A673 (cell line): Measurements from ENCODE around the gene DCLK2. TPM values are rescaled to one million over a fixed set of nuclear protein-coding genes. Genes with fewer than 3 reads are reported as not detected.

Source experiments
- BruUV-seq: library from RNA; stranded (reverse); fragments of 400-500 nt; replicated peaks from 2 replicates; lab custom pipeline; 2021; lab: Mats Ljungman, UMichigan
- CTCF ChIA-PET: fragments of 300-600 bp; sonication (Branson Sonifier 250); formaldehyde crosslinking; loops from one replicate; lab custom pipeline; 2022; ENCODE audit warnings: antibody characterized with exemption; lab: Charles Lee
- POLR2A ChIA-PET: fragments of 300-600 bp; sonication (Branson Sonifier 250); formaldehyde crosslinking; loops from one replicate; lab custom pipeline; 2022; ENCODE audit warnings: antibody characterized with exemption; ENCODE audit not compliant: low non-redundant PET; lab: Charles Lee
- DNase-seq: peaks from one replicate; pipeline ENCODE4 v3.0.0-alpha.2; 2015; ENCODE audit warnings: low spot score
- H3K27ac ChIP-seq: fragments of 200-600 bp; sonication (generic); 2 replicates; pipeline ENCODE4 v1.5.1; 2016; ENCODE audit warnings: mixed run types, low read depth, mild to moderate bottlenecking, mixed read lengths, antibody characterized with exemption, low read length; ENCODE audit not compliant: poor library complexity, severe bottlenecking
- H3K27me3 ChIP-seq: fragments of 200-600 bp; sonication (generic); replicated peaks from 2 replicates; pipeline ENCODE4 v1.6.1; 2017; ENCODE audit warnings: mixed run types, low read depth, mild to moderate bottlenecking, mixed read lengths, antibody characterized with exemption, low read length; ENCODE audit not compliant: insufficient read depth, poor library complexity
- H3K36me3 ChIP-seq: fragments of 200-600 bp; sonication (generic); 2 replicates; pipeline ENCODE4 v1.6.1; 2016; ENCODE audit warnings: mixed run types, mild to moderate bottlenecking, mixed read lengths, antibody characterized with exemption, low read length; ENCODE audit not compliant: insufficient read depth, poor library complexity, severe bottlenecking
- H3K4me1 ChIP-seq: fragments of 200-600 bp; sonication (generic); 2 replicates; pipeline ENCODE4 v1.6.1; 2017; ENCODE audit warnings: mixed run types, mild to moderate bottlenecking, mixed read lengths, antibody characterized with exemption, low read length; ENCODE audit not compliant: insufficient read depth, poor library complexity, severe bottlenecking
- H3K4me3 ChIP-seq: fragments of 200-600 bp; sonication (generic); 2 replicates; pipeline ENCODE4 v1.5.1; 2016; ENCODE audit warnings: low read depth, mixed run types, mild to moderate bottlenecking, mixed read lengths, low read length; ENCODE audit not compliant: poor library complexity, severe bottlenecking
- H3K9me3 ChIP-seq: fragments of 200-600 bp; sonication (generic); 2 replicates; pipeline ENCODE4 v1.6.1; 2016; ENCODE audit warnings: mixed run types, low read depth, mild to moderate bottlenecking, mixed read lengths, antibody characterized with exemption, low read length; ENCODE audit not compliant: poor library complexity, severe bottlenecking
- EZH2 ChIP-seq: fragments of 200-600 bp; sonication (generic); IDR thresholded peaks from 2 replicates; pipeline ENCODE4 v1.6.1; 2017; ENCODE audit warnings: borderline replicate concordance, low read depth, mild to moderate bottlenecking, mixed read lengths, antibody characterized with exemption, low read length; ENCODE audit not compliant: poor library complexity, severe bottlenecking
- intact Hi-C: fragments of 100-400 bp; cut with micrococcal nuclease; formaldehyde crosslinking; loops from one replicate; pipeline ENCODE4 v1.10.0; 2022; ENCODE audit not compliant: unreplicated experiment
- total RNA-seq: library from RNA; stranded (reverse); gene quantifications from 2 replicates; pipeline ENCODE4 v1.2.3, GENCODE V29; 2021
- TF ChIP-seq, protein P1 (sequence below): fragments of 300-800, 200-600 bp; sonication (generic); conservative IDR thresholded peaks from 2 replicates; pipeline ENCODE4 v1.5.1; 2017; ENCODE audit warnings: low read depth, mild to moderate bottlenecking, antibody characterized with exemption, low read length, moderate library complexity, mixed read lengths

DCLK2 gene
- total RNA-seq, 1 experiment from 2014 or later, result 4.9 TPM

DNA sequence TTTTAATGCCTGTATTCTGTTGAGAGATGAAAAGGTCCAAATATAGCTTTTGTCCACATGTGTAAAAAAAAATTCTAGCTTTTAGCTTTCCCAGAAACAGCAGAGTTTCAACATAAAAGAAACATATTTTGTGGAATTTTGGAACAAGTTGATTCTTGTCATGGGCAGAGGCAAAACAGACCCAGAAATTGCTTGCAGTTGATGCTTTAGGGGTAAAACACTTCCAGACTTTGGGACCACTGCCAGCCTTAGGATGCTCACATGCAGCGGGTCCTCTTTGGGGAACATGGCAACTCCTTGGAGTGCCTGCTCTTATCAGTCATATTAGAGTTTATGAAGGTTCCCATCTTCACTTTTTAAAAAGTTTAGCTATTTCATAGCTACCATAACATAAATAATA, 30.4 kb downstream of the DCLK2 start:
- H3K4me3 ChIP-seq, result no peak overlapping the region
- no peak overlapping the region for H3K27ac ChIP-seq
- POLR2A ChIA-PET, result no interaction called here
- intact Hi-C loops, result loop anchor here (10.0 kb wide), 1 partner anchor 106 kb away; no protein-coding TSS in a partner anchor
- no peaks in the 10 kb centered on the region for H3K27me3 ChIP-seq
- H3K36me3 ChIP-seq, result no peaks in the 10 kb centered on the region
- TF ChIP-seq, protein P1, sequence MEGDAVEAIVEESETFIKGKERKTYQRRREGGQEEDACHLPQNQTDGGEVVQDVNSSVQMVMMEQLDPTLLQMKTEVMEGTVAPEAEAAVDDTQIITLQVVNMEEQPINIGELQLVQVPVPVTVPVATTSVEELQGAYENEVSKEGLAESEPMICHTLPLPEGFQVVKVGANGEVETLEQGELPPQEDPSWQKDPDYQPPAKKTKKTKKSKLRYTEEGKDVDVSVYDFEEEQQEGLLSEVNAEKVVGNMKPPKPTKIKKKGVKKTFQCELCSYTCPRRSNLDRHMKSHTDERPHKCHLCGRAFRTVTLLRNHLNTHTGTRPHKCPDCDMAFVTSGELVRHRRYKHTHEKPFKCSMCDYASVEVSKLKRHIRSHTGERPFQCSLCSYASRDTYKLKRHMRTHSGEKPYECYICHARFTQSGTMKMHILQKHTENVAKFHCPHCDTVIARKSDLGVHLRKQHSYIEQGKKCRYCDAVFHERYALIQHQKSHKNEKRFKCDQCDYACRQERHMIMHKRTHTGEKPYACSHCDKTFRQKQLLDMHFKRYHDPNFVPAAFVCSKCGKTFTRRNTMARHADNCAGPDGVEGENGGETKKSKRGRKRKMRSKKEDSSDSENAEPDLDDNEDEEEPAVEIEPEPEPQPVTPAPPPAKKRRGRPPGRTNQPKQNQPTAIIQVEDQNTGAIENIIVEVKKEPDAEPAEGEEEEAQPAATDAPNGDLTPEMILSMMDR, result no peak
- no peak for TF ChIP-seq EZH2
- H3K4me1 ChIP-seq, result no peaks in the 10 kb centered on the region
- no peaks in the 10 kb centered on the region for H3K9me3 ChIP-seq
- CTCF ChIA-PET, result no interaction called here
- no peak for DNase-seq
- no TSS peak for BruUV-seq

DNA sequence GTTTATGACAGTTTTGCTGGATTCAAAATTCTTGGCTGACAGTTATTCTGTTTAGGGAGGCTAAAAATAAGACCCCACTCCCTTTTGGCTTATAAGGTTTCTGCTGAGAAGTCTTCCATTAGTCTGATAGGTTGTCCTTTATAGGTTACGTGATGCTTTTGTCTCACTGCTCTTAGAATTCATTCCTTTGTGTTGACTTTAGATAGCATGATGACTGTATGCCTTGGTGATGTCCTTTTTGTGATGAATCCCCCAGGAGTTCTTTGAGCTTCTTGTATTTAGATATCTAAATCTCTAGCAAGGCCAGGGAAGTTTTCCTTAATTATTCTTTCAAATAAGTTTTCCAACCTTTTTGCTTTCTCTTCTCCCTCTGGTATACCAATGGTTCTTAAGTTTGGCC, 36.4 kb downstream of the DCLK2 start:
- Histone ChIP-seq H3K9me3 (peaks cover 4% of the 10 kb centered on the region), H3K27ac (no peak overlapping the region), H3K27me3 (no peaks in the 10 kb centered on the region), H3K36me3 (no peaks in the 10 kb centered on the region), H3K4me3 (no peak overlapping the region), H3K4me1 (no peaks in the 10 kb centered on the region)
- POLR2A ChIA-PET, result no interaction called here
- no TSS peak for BruUV-seq
- TF ChIP-seq, protein P1, result no peak
- TF ChIP-seq EZH2, result no peak
- CTCF ChIA-PET, result no interaction called here
- intact Hi-C loops, result no loop called here
- no peak for DNase-seq

- Histone ChIP-seq H3K4me1 (no peaks in the 10 kb centered on the region), H3K27me3 (no peaks in the 10 kb centered on the region), H3K9me3 (peaks cover 4% of the 10 kb centered on the region), H3K4me3 (no peak overlapping the region), H3K36me3 (no peaks in the 10 kb centered on the region), H3K27ac (no peak overlapping the region)
- TF ChIP-seq, protein P1, result no peak
- no peak for TF ChIP-seq EZH2
- no TSS peak for BruUV-seq
- ChIA-PET CTCF (no interaction called here), POLR2A (no interaction called here)
- intact Hi-C loops, result no loop called here
- DNase-seq, result no peak
Measured at GRCh38 chr4:150115851-150116250, 37.6 kb downstream of the DCLK2 start.
